ENCODE measurements around the gene RIOK2. TPM values are rescaled to one million over a fixed set of nuclear protein-coding genes. Genes with fewer than 3 reads are reported as not detected.

Gene RIOK2
- total RNA-seq, 1 experiment from 2014 or later, result 29.6 TPM

DNA sequence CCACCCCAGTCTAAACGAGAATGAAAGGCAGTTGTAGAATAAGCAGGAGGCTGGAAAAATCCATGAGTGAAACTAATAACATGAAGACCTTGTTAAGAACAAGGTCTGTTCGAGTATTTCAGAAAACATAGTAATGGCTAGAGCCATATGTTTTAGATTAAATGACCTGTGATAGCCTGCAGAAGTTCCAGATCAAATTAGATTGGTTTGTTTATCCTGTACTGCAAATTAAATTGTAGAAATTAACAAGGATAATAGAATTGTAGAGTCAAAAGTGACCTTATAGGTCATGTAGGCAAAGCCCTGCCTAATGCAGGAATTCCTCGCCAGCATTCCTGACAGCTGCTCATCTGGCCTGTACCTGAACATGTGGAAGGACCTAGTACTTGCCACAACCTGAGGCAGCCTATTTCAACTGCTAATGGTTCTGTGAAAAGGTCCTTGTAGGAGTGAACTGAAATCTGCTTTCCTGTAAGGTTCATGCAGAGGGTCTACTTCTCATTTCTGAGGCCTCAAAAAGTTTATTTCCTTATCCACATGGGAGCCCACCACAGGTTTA lies 57.8 kb downstream of the RIOK2 start:
- no peak for DNase-seq (ENCODE audit: low read depth)

DNA sequence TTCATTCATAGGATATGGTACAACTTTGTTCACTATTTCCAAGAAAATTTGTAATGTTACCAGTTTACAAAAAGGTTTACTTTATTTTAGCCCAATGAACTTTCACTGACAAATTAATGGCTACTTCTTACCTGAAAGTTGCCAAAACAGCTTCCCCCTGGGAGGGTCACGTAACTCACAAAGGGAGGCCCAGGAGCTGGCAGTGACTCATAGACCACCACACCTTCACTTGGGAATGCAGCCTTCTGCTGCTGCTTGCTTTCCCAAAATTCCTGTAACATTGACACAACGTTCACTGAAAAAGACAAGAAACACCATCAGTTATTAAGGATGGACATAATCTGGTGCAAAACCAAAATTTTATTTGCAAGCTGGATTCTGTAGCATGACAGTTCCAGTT lies 58.7 kb downstream of the RIOK2 start:
- DNase-seq (ENCODE audit: low read depth), result no peak

DNA sequence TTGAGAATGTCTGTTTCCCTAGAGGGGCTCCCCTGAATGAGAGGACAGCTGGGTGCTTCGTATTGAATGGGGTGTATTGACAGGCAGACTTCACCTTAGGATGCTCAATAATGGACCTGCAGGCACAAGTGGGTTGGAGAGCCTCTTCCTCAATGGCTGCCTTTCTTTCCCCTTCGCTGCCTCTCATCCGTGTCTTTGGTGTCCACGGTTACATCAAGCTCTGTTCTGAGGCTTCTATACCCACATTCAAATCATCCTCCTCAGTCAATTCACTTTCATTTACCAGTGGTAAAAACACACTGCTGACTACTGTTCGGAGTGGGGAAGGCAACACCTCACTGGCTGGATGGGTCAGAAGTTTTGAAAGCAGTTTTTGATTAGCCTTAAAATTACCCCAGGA lies 61.2 kb downstream of the RIOK2 start:
- DNase-seq (ENCODE audit: low read depth), result no peak

DNA sequence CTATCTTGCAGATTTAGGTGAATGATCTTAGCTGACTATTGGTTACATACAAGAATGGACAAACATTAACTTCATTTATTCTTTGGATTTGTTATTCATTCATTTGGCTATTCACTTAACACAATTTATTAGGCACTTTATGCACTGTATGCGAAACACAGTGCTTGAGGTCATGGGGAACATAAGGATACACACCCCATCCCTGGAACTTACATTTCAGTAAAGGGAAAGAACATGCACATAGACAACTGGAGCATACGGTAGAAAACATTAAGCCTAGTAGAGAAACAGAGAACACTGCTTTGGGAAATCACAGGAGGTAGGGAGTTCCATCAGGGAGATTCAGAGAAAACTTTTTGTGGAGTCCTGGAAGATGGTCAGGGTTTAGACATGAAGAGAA lies 62.9 kb downstream of the RIOK2 start:
- no peak for DNase-seq (ENCODE audit: low read depth)

DNA sequence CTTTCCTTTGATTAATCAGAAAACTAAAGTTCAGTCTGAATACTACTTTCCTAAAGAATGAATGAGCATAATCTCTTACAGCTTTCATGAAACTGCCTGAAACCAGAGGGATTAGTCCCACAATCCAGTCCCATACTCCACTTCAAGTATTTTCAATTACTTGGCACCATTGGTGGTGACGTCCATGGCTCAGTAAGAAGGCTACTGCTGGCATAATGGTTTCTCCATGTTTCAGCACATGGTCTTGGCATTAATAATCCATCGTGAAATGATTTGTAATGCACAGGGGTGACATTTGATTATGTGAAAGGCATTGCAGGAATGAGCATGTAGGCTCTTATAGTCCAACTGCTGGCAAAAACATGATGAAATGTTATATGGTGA lies 64.0 kb downstream of the RIOK2 start:
- DNase-seq (ENCODE audit: low read depth), result no peak

DNA sequence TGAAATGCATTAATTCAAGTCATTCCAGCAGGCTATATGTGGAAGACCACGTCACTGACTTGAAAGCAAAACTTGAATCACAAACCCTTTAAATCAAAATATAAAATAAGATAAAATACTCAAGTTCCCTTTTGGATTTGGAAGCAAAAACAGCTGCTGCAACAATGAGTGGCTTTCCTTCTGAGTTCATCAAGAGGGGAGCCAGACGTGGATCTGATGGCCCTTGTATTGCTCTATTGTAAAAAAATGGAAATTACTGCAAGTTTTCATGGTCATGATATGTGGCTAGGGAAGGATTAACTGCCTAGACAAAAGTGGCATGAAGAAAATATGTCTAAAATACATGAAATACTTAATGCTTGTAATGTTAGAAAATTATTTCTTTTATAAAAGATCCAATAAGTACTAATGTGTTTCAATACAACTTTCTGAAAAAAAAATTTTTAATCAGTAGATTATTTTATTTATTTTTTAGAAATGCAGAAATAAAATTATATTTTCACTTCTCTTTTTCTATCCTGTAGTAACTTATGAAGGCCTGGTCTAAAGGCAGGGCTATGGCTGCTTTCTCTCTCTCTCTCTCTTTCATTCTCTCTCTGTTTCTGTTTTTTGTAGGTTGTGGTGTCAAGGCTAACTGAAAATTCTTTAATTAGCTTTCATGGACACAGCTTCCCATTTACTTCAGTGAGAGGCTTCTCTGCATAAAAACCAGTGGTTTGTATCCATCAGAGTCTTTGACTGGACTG lies 64.6 kb downstream of the RIOK2 start:
- no peak for DNase-seq (ENCODE audit: low read depth)

DNA sequence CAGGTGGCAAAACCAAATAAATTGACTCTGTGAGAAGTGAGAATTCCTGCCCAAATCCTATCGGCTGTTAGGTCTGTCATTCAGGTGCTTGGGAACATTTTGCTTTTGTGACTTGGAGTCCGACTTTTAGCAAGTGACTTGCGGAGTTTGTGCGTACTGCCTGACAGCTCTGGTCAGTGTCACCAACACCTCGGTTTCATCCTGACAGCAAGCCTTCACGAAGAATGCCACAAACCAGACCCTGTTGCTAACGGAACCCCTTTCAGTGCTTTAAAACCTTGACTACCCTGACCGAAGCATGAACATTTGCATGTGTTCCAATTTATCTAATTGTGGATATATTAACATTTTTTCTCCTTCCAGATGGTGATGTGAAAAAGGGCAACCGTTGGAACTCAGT lies 67.1 kb downstream of the RIOK2 start:
- no peak for DNase-seq (ENCODE audit: low read depth)

DNA sequence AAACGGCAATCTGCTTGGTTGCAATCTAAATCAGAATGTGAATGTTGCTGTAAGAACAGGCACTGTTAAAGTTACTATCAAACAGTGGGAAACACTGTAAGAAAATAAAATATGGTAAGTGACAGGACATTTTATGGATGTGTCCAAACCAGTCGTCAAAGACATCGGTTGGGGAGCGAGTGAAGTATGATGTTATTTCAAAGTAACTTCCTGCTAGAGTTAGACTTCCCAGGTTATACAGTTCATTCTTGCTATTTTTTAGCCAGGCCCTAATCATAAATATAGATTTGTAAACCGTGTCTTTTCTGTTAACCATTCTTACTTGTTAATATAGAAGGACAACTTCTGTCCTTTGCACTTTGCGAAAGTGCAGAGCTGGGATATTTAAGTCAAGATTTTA lies 70.8 kb downstream of the RIOK2 start:
- DNase-seq (ENCODE audit: low read depth), result no peak

DNA sequence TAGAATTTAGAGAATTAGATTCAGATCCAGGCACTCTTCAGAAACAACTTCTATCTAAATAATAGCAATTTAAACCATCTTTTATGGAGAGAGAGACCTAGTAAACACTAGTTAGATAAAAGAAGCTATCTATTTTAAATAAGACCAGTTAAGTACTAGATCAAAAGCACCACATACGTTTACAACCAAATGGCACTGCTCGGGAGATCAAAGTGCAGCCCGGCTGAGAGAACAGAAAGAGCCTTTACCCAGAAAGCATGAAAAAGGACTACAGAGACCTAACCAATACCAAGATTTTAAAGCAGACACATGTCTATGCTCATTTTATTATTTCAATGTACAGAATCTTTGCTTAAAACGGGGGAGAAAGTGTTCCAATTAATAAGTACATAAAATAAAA lies 71.4 kb downstream of the RIOK2 start:
- no peak for DNase-seq (ENCODE audit: low read depth)

DNA sequence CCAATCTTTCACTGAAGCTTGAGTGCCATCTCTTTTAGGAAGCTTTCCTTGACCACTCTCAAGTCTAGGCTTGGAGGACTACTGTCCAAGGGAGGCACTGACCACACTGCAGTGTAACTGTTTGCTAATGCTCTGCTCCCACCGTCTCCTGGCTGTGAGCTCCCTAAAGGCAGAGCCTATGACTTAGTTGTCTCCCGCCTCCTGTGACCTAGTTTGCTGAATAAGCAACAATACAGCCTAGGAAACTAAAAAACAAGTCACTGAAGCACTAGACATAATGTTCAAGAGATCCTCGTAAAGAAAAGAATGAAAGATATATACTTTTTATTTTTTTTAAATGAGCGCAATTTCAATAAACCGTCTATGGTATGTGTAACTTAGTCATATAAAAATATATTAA lies 72.0 kb downstream of the RIOK2 start:
- DNase-seq (ENCODE audit: low read depth), result no peak

Other genes starting within 250 kb of the RIOK2 start
- gene LNPEP, start 247.2 kb downstream of the RIOK2 start, total RNA-seq (2014; rRNA removed; shearing (Covaris generic)), result 22.8 and 37.6 TPM in 2 replicates
- gene LIX1, start 40.6 kb downstream of the RIOK2 start, total RNA-seq (2014; rRNA removed; shearing (Covaris generic)), result not detected in 2 replicates

All from M059J (cell line).